Measurements from ENCODE around the gene PDE4D. TPM values are rescaled to one million over a fixed set of nuclear protein-coding genes. Genes with fewer than 3 reads are reported as not detected.

PDE4D gene
- total RNA-seq, 2 experiments from 2014 or later, result 0.50 to 0.51 TPM

- ChIA-PET POLR2A (interaction anchor here (0.6 to 1.3 kb wide), 3 partner anchors 167 to 234 kb away, joined by 3 to 4 read pairs (median 3); no protein-coding TSS in a partner anchor), CTCF (ENCODE audit: unreplicated experiment) (no interaction called here)
- peak overlapping the region; percentile 59 for H3K4me2 ChIP-seq (ENCODE audit: low read length)
- no TSS peak for BruUV-seq (replicated peaks)
- peak overlapping the region; percentile 88; the same call in 1 of the 2 replicates for H2AFZ ChIP-seq (ENCODE audit: low read length)
- intact Hi-C loops (cut with micrococcal nuclease; ENCODE audit: unreplicated experiment), result no loop called here
- TF ChIP-seq EZH2phosphoT487 (IDR thresholded peaks at IDR 0.05; ENCODE audit: borderline replicate concordance, low read depth, low read length) (no peak), CTCF (conservative IDR thresholded peaks at IDR 0.05; ENCODE audit: low read length) (no peak)
- H3K36me3 ChIP-seq (ENCODE audit: insufficient read depth, low read length), result no peaks in the 10 kb centered on the region
- H3K9me3 ChIP-seq (ENCODE audit: low read length), result no peaks in the 10 kb centered on the region
- H3K27ac ChIP-seq (ENCODE audit: low read depth, low read length, poor library complexity, severe bottlenecking), result no peak overlapping the region
- DNase-seq (ENCODE audit: low spot score), result no peak
- H3K9me2 ChIP-seq (ENCODE audit: insufficient read depth, low read length), result no peaks in the 10 kb centered on the region
- H3K4me1 ChIP-seq (ENCODE audit: insufficient read depth, low read length, poor library complexity, severe bottlenecking), result peaks cover 26% of the 10 kb centered on the region
- no peaks in the 10 kb centered on the region for H4K20me1 ChIP-seq (ENCODE audit: insufficient read depth, low read length)
- peak overlapping the region; percentile 35 for H3K4me3 ChIP-seq (ENCODE audit: low read depth, low read length, poor library complexity, severe bottlenecking)
- no peaks in the 10 kb centered on the region for H3K79me2 ChIP-seq (ENCODE audit: insufficient read depth, low read depth, low read length)
Measured at GRCh38 chr5:59790776-59791475, 102.6 kb downstream of the PDE4D start.

GRCh38 chr5:59790376-59790775 lies 103.2 kb downstream of the PDE4D start:
- Histone ChIP-seq H3K4me2 (ENCODE audit: low read length) (peak overlapping the region; percentile 59), H3K79me2 (ENCODE audit: insufficient read depth, low read depth, low read length) (no peaks in the 10 kb centered on the region), H4K20me1 (ENCODE audit: insufficient read depth, low read length) (no peaks in the 10 kb centered on the region), H2AFZ (ENCODE audit: low read length) (peak overlapping the region; percentile 88), H3K36me3 (ENCODE audit: insufficient read depth, low read length) (no peaks in the 10 kb centered on the region), H3K9me3 (ENCODE audit: low read length) (no peaks in the 10 kb centered on the region), H3K9me2 (ENCODE audit: insufficient read depth, low read length) (no peaks in the 10 kb centered on the region), H3K4me1 (ENCODE audit: insufficient read depth, low read length, poor library complexity, severe bottlenecking) (peaks cover 21% of the 10 kb centered on the region), H3K4me3 (ENCODE audit: low read depth, low read length, poor library complexity, severe bottlenecking) (peak overlapping the region; percentile 35), H3K27ac (ENCODE audit: low read depth, low read length, poor library complexity, severe bottlenecking) (no peak overlapping the region)
- intact Hi-C loops (cut with micrococcal nuclease; ENCODE audit: unreplicated experiment), result no loop called here
- POLR2A ChIA-PET, result interaction anchor here (0.6 to 1.3 kb wide), 3 partner anchors 166 to 233 kb away, joined by 3 to 4 read pairs (median 3); no protein-coding TSS in a partner anchor
- CTCF ChIA-PET (ENCODE audit: unreplicated experiment), result no interaction called here
- no TSS peak for BruUV-seq (replicated peaks)
- no peak for TF ChIP-seq CTCF (conservative IDR thresholded peaks at IDR 0.05; ENCODE audit: low read length)
- no peak for TF ChIP-seq EZH2phosphoT487 (IDR thresholded peaks at IDR 0.05; ENCODE audit: borderline replicate concordance, low read depth, low read length)
- peak; percentile 53 for DNase-seq (ENCODE audit: low spot score)

GRCh38 chr5:59789894-59790293 lies 103.6 kb downstream of the PDE4D start:
- no peak overlapping the region for H3K27ac ChIP-seq (ENCODE audit: low read depth, low read length, poor library complexity, severe bottlenecking)
- peak overlapping the region; percentile 88 for H2AFZ ChIP-seq (ENCODE audit: low read length)
- TF ChIP-seq EZH2phosphoT487 (IDR thresholded peaks at IDR 0.05; ENCODE audit: borderline replicate concordance, low read depth, low read length) (no peak), CTCF (conservative IDR thresholded peaks at IDR 0.05; ENCODE audit: low read length) (no peak)
- H3K36me3 ChIP-seq (ENCODE audit: insufficient read depth, low read length), result no peaks in the 10 kb centered on the region
- no TSS peak for BruUV-seq (replicated peaks)
- POLR2A ChIA-PET, result interaction anchor here (1.3 kb wide), 1 partner anchor 233 kb away, joined by 4 read pairs; no protein-coding TSS in a partner anchor
- no peaks in the 10 kb centered on the region for H3K9me3 ChIP-seq (ENCODE audit: low read length)
- H3K9me2 ChIP-seq (ENCODE audit: insufficient read depth, low read length), result no peaks in the 10 kb centered on the region
- H3K4me2 ChIP-seq (ENCODE audit: low read length), result peak overlapping the region; percentile 59
- peak overlapping the region; percentile 35 for H3K4me3 ChIP-seq (ENCODE audit: low read depth, low read length, poor library complexity, severe bottlenecking)
- CTCF ChIA-PET (ENCODE audit: unreplicated experiment), result no interaction called here
- H3K79me2 ChIP-seq (ENCODE audit: insufficient read depth, low read depth, low read length), result no peaks in the 10 kb centered on the region
- no peaks in the 10 kb centered on the region for H4K20me1 ChIP-seq (ENCODE audit: insufficient read depth, low read length)
- intact Hi-C loops (cut with micrococcal nuclease; ENCODE audit: unreplicated experiment), result no loop called here
- DNase-seq (ENCODE audit: low spot score), result no peak
- H3K4me1 ChIP-seq (ENCODE audit: insufficient read depth, low read length, poor library complexity, severe bottlenecking), result peaks cover 17% of the 10 kb centered on the region
